22Rv1 (cell line): Measurements from ENCODE around the gene WNT16.

Source experiments
- ZFX ChIP-seq: fragments of 450-650 bp; IDR thresholded peaks from 2 replicates; pipeline ENCODE4 v1.6.1; 2017; ENCODE audit warnings: antibody characterized with exemption, borderline replicate concordance
- TF ChIP-seq, protein P1 (sequence below): fragments of 450-650 bp; IDR thresholded peaks from 2 replicates; pipeline ENCODE4 v1.5.1; 2017; ENCODE audit warnings: mild to moderate bottlenecking

DNA sequence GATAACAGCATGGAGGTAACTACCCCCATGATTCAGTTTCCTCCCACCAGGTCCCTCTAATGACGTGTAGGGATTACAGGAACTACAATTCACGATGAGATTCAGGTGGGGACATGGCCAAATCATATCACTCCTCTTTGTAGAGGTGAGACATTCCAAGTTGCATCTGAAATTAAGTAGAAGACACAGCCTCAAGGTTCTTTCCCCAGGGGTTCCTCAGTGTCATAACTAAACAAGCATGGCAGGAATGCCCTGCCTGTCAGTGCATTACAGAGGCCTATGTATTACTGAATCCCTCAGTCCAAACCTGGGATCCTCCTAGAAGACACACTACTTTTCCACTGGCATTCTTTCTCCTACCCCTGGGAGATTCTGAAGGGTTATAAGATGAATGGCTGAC, 42.6 kb upstream of the WNT16 start:
- TF ChIP-seq, protein P1, sequence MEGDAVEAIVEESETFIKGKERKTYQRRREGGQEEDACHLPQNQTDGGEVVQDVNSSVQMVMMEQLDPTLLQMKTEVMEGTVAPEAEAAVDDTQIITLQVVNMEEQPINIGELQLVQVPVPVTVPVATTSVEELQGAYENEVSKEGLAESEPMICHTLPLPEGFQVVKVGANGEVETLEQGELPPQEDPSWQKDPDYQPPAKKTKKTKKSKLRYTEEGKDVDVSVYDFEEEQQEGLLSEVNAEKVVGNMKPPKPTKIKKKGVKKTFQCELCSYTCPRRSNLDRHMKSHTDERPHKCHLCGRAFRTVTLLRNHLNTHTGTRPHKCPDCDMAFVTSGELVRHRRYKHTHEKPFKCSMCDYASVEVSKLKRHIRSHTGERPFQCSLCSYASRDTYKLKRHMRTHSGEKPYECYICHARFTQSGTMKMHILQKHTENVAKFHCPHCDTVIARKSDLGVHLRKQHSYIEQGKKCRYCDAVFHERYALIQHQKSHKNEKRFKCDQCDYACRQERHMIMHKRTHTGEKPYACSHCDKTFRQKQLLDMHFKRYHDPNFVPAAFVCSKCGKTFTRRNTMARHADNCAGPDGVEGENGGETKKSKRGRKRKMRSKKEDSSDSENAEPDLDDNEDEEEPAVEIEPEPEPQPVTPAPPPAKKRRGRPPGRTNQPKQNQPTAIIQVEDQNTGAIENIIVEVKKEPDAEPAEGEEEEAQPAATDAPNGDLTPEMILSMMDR: no peak
- TF ChIP-seq ZFX: no peak
